VCaP (cell line): Measurements from ENCODE around the gene B4GALT1.

Experiments used
- H3K27ac ChIP-seq: fragments of 450-650 bp; 2 replicates; pipeline ENCODE4 v1.5.1; 2017
- CTCF ChIP-seq: fragments of 450-650 bp; conservative IDR thresholded peaks from 2 replicates; pipeline ENCODE4 v1.5.1; 2017; ENCODE audit warnings: mild to moderate bottlenecking, moderate library complexity

The B4GALT1 gene

GRCh38 chr9:33120620-33121019, 46.5 kb downstream of the B4GALT1 start:
- no peak overlapping the region for H3K27ac ChIP-seq
- no peak for TF ChIP-seq CTCF

- TF ChIP-seq CTCF = no peak
- no peak overlapping the region for H3K27ac ChIP-seq
These were observed 49.3 kb downstream of the B4GALT1 start for GRCh38 chr9:33117796-33118195.

GRCh38 chr9:33117306-33117705, 49.8 kb downstream of the B4GALT1 start:
- no peak for TF ChIP-seq CTCF
- H3K27ac ChIP-seq = no peak overlapping the region

GRCh38 chr9:33116860-33117259, 50.3 kb downstream of the B4GALT1 start:
- H3K27ac ChIP-seq = no peak overlapping the region
- no peak for TF ChIP-seq CTCF

GRCh38 chr9:33114746-33115145, 52.4 kb downstream of the B4GALT1 start:
- no peak overlapping the region for H3K27ac ChIP-seq
- no peak for TF ChIP-seq CTCF

- no peak for TF ChIP-seq CTCF
- H3K27ac ChIP-seq = no peak overlapping the region
These were observed 53.2 kb downstream of the B4GALT1 start for GRCh38 chr9:33113799-33114547.

GRCh38 chr9:33112094-33112493, 55.0 kb downstream of the B4GALT1 start:
- TF ChIP-seq CTCF = no peak

More at GRCh38 chr9:33112094-33112493, 55.0 kb downstream of the B4GALT1 start:
- no peak overlapping the region for H3K27ac ChIP-seq
